IMR-90 (cell line): ENCODE measurements around the gene ANKUB1.
"Not testable (repeated sequence)": the region's sequence is repeated elsewhere in the genome, so short reads cannot be mapped to it uniquely, and the experiment has no call there.

ENCODE experiments used
- CTCF ChIP-seq: conservative IDR thresholded peaks from 2 replicates; pipeline ENCODE4 v1.5.1; 2012; ENCODE audit warnings: mild to moderate bottlenecking, low read depth, low read length, improper control_type of control experiment
- MAFK ChIP-seq: IDR thresholded peaks from 2 replicates; pipeline ENCODE4 v1.6.1; 2012; ENCODE audit warnings: low read depth, low read length, improper control_type of control experiment
- NFE2L2 ChIP-seq: fragments of 150-350 bp; IDR thresholded peaks from 2 replicates; pipeline ENCODE4 v1.6.1; 2016; ENCODE audit warnings: low read depth, mild to moderate bottlenecking, low read length
- POLR2A ChIP-seq: IDR thresholded peaks from 2 replicates; pipeline ENCODE4 v1.6.1; 2012; ENCODE audit warnings: mild to moderate bottlenecking, low read depth, low read length
- SMC3 ChIP-seq: fragments of 150-350 bp; IDR thresholded peaks from 2 replicates; pipeline ENCODE4 v1.6.1; 2016; ENCODE audit warnings: low read depth, mild to moderate bottlenecking, antibody characterized with exemption, low read length, moderate library complexity

DNA sequence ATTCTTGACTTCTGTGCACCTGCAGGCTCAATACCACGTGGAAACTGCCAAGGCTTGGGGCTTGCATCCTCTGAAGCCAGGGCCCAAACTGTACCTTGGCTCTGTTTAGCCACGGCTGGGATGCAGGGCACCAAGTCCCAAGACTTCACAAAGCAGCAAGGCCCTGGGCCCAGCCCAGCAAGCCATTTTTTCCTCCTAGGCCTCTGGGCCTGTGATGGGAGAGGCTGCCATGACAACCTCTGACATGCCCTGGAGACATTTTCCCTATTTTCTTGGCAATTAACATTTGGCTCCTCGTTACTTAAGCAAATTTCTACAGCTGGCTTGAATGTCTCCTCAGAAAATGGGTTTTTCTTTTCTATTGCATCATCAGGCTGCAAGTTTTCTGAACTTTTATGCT is 46.1 kb upstream of the ANKUB1 start:
- TF ChIP-seq CTCF, SMC3, NFE2L2, MAFK, POLR2A: not testable (repeated sequence)
